Lower leg skin (tissue), 3 donors: ENCODE measurements around the gene GLE1.

Source experiments
- POLR2A ChIP-seq, 2 donors: fragments of 450-650 bp; IDR thresholded peaks; one replicate each; pipeline ENCODE4 v1.6.1; 2016 to 2017; ENCODE audit warnings: antibody characterized with exemption in 2 of 2, mild to moderate bottlenecking in 1 of 2, moderate library complexity in 1 of 2
- TF ChIP-seq, protein P1 (sequence below), 3 donors: fragments of 450-650 bp; IDR thresholded peaks; one replicate each; pipeline ENCODE4 v1.5.1; 2016; ENCODE audit warnings: antibody characterized with exemption in 3 of 3, mild to moderate bottlenecking in 3 of 3, moderate library complexity in 2 of 3

DNA sequence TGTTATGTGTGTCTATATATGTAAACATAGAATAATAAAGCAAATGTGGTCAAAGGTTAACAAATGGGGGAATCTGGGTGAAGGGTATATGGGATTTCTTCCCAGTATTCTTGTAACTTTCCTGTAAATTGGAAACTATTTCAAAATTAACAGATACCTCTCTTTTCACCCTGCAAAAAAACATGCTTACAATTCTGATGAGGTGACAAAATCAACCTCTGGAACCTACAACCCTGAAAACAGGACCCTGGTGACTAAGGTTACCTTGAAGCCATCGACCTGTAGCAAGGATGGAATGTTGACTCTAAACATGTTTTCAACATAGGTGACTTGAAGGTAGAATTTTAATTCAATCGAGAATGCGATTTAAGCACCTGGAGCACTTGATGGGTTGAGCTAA is 42.0 kb downstream of the GLE1 start:
- TF ChIP-seq, protein P1, sequence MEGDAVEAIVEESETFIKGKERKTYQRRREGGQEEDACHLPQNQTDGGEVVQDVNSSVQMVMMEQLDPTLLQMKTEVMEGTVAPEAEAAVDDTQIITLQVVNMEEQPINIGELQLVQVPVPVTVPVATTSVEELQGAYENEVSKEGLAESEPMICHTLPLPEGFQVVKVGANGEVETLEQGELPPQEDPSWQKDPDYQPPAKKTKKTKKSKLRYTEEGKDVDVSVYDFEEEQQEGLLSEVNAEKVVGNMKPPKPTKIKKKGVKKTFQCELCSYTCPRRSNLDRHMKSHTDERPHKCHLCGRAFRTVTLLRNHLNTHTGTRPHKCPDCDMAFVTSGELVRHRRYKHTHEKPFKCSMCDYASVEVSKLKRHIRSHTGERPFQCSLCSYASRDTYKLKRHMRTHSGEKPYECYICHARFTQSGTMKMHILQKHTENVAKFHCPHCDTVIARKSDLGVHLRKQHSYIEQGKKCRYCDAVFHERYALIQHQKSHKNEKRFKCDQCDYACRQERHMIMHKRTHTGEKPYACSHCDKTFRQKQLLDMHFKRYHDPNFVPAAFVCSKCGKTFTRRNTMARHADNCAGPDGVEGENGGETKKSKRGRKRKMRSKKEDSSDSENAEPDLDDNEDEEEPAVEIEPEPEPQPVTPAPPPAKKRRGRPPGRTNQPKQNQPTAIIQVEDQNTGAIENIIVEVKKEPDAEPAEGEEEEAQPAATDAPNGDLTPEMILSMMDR (IDR thresholded peaks at IDR 0.05), result no peak
- no peak for TF ChIP-seq POLR2A (IDR thresholded peaks at IDR 0.05)
